Uterus (tissue), 2 donors: ENCODE measurements around the gene CDH13.

ENCODE experiments used
- POLR2A ChIP-seq, 2 donors: fragments of 450-650 bp; IDR thresholded peaks; one replicate each; pipeline ENCODE4 v1.6.1; 2016; ENCODE audit warnings: antibody characterized with exemption in 2 of 2, mild to moderate bottlenecking in 1 of 2, moderate library complexity in 1 of 2
- TF ChIP-seq, protein P1 (sequence below), 4 experiments: fragments of 200-600 bp in 2 of 4; fragments of 450-650 bp in 2 of 4; sonication (generic) in 2 of 4; IDR thresholded peaks; one replicate each; pipeline ENCODE4 v1.5.1; 2016 to 2019; ENCODE audit warnings: antibody characterized with exemption in 4 of 4, mild to moderate bottlenecking in 2 of 4, moderate library complexity in 1 of 4

DNA sequence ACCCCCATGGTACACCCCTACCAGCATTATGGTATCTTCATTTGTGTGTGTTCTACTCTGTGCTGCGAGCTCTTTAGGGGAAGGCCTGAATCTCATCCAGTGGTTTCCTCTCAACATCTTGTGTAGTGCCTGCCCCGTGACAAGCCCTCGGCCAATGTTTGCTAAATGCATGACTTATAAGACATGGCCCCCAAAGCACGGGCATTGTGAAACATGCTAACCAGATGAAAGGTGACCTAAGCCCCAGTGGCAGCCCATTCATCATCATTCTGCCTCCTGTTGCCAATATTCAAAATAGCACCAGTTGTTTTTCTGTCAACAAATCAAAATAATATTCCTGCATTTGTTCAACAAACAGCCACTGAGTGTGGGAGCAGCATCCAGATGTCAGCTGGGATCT lies 1072.2 kb downstream of the CDH13 start:
- TF ChIP-seq, protein P1, sequence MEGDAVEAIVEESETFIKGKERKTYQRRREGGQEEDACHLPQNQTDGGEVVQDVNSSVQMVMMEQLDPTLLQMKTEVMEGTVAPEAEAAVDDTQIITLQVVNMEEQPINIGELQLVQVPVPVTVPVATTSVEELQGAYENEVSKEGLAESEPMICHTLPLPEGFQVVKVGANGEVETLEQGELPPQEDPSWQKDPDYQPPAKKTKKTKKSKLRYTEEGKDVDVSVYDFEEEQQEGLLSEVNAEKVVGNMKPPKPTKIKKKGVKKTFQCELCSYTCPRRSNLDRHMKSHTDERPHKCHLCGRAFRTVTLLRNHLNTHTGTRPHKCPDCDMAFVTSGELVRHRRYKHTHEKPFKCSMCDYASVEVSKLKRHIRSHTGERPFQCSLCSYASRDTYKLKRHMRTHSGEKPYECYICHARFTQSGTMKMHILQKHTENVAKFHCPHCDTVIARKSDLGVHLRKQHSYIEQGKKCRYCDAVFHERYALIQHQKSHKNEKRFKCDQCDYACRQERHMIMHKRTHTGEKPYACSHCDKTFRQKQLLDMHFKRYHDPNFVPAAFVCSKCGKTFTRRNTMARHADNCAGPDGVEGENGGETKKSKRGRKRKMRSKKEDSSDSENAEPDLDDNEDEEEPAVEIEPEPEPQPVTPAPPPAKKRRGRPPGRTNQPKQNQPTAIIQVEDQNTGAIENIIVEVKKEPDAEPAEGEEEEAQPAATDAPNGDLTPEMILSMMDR (IDR thresholded peaks at IDR 0.05) = no peak
- TF ChIP-seq POLR2A (IDR thresholded peaks at IDR 0.05) = no peak
